H9 (cell line): ENCODE data around the gene TTBK1. TPM values are rescaled to one million over a fixed set of nuclear protein-coding genes. Genes with fewer than 3 reads are reported as not detected.
A peak's percentile ranks its signal among the peaks of the same experiment; 100 is the strongest.

Source experiments
- DNase-seq: peaks from one replicate; pipeline ENCODE4 v3.0.0-alpha.2; 2017
- H2AFZ ChIP-seq: one replicate; pipeline ENCODE4 v1.6.1; 2013; ENCODE audit warnings: mild to moderate bottlenecking, low read length, control low read depth, moderate library complexity
- H2AK5ac ChIP-seq: 2 replicates; pipeline ENCODE4 v1.6.1; 2013; ENCODE audit warnings: low read length, control low read depth, mixed read lengths; ENCODE audit not compliant: insufficient read length
- H2BK120ac ChIP-seq: one replicate; pipeline ENCODE4 v1.6.1; 2013; ENCODE audit warnings: low read depth, mild to moderate bottlenecking, low read length, control low read depth, inconsistent platforms; ENCODE audit not compliant: poor library complexity, severe bottlenecking
- H2BK12ac ChIP-seq: 2 replicates; pipeline ENCODE4 v1.6.1; 2013; ENCODE audit warnings: low read length, control low read depth, mixed read lengths, low read depth; ENCODE audit not compliant: insufficient read length
- H2BK15ac ChIP-seq: 2 replicates; pipeline ENCODE4 v1.6.1; 2013; ENCODE audit warnings: low read depth, low read length, control low read depth
- H2BK20ac ChIP-seq: one replicate; pipeline ENCODE4 v1.6.1; 2013; ENCODE audit warnings: low read depth, mild to moderate bottlenecking, low read length, control low read depth, inconsistent platforms; ENCODE audit not compliant: poor library complexity, severe bottlenecking
- H2BK5ac ChIP-seq: 2 replicates; pipeline ENCODE4 v1.6.1; 2013; ENCODE audit warnings: low read length, control low read depth, mixed read lengths; ENCODE audit not compliant: insufficient read length
- H3K14ac ChIP-seq: 2 replicates; pipeline ENCODE4 v1.6.1; 2013; ENCODE audit warnings: low read length, control low read depth; ENCODE audit not compliant: insufficient read depth
- H3K18ac ChIP-seq: 2 replicates; pipeline ENCODE4 v1.6.1; 2013; ENCODE audit warnings: low read depth, mild to moderate bottlenecking, mixed read lengths, low read length, control low read depth; ENCODE audit not compliant: insufficient read length
- H3K23ac ChIP-seq: 2 replicates; pipeline ENCODE4 v1.6.1; 2013; ENCODE audit warnings: low read length, control low read depth, mixed read lengths, low read depth; ENCODE audit not compliant: insufficient read length
- H3K23me2 ChIP-seq: 2 replicates; pipeline ENCODE4 v1.6.1; 2013; ENCODE audit warnings: low read depth, mild to moderate bottlenecking, mixed read lengths, low read length, control low read depth; ENCODE audit not compliant: insufficient read length, poor library complexity, severe bottlenecking
- H3K27ac ChIP-seq: 2 replicates; pipeline ENCODE4 v1.5.1; 2013; ENCODE audit warnings: low read length, control low read depth, mixed read lengths, low read depth; ENCODE audit not compliant: insufficient read length
- H3K27me3 ChIP-seq: 2 replicates; pipeline ENCODE4 v1.6.1; 2013; ENCODE audit warnings: low read length, control low read depth, inconsistent platforms; ENCODE audit not compliant: insufficient read depth
- H3K4ac ChIP-seq: 2 replicates; pipeline ENCODE4 v1.6.1; 2013; ENCODE audit warnings: low read depth, mild to moderate bottlenecking, control low read depth, inconsistent platforms, low read length, moderate library complexity
- H3K4me1 ChIP-seq: 2 replicates; pipeline ENCODE4 v1.6.1; 2013; ENCODE audit warnings: low read length, control low read depth, inconsistent platforms; ENCODE audit not compliant: insufficient read depth
- H3K4me2 ChIP-seq: 2 replicates; pipeline ENCODE4 v1.6.1; 2013; ENCODE audit warnings: low read length, control low read depth, mixed read lengths; ENCODE audit not compliant: insufficient read length, insufficient read depth
- H3K56ac ChIP-seq: 2 replicates; pipeline ENCODE4 v1.6.1; 2013; ENCODE audit warnings: low read depth, mild to moderate bottlenecking, mixed read lengths, low read length, control low read depth; ENCODE audit not compliant: insufficient read length
- H3K79me1 ChIP-seq: 2 replicates; pipeline ENCODE4 v1.6.1; 2013; ENCODE audit warnings: low read depth, mild to moderate bottlenecking, moderate library complexity, low read length, control low read depth, inconsistent platforms; ENCODE audit not compliant: insufficient read depth, poor library complexity, severe bottlenecking
- H3K79me2 ChIP-seq: 2 replicates; pipeline ENCODE4 v1.6.1; 2013; ENCODE audit warnings: low read length, control low read depth, inconsistent platforms; ENCODE audit not compliant: insufficient read depth
- H3K9ac ChIP-seq: 2 replicates; pipeline ENCODE4 v1.6.1; 2013; ENCODE audit warnings: low read length, control low read depth, mixed read lengths; ENCODE audit not compliant: insufficient read length; ENCODE audit errors: extremely low read depth
- H3K9me3 ChIP-seq: one replicate; pipeline ENCODE4 v1.6.1; 2013; ENCODE audit warnings: low read depth, low read length, inconsistent platforms; ENCODE audit not compliant: control insufficient read depth
- H3T11ph ChIP-seq: one replicate; pipeline ENCODE4 v1.6.1; 2013; ENCODE audit warnings: mild to moderate bottlenecking, low read length, control low read depth, inconsistent platforms
- H4K20me1 ChIP-seq: one replicate; pipeline ENCODE4 v1.6.1; 2013; ENCODE audit not compliant: control insufficient read depth, insufficient read length, insufficient read depth
- H4K5ac ChIP-seq: 2 replicates; pipeline ENCODE4 v1.6.1; 2013; ENCODE audit warnings: low read depth, mild to moderate bottlenecking, mixed read lengths, low read length, control low read depth; ENCODE audit not compliant: insufficient read length
- H4K8ac ChIP-seq: replicated peaks from 2 replicates; pipeline ENCODE4 v1.6.1; 2013; ENCODE audit warnings: low read length, control low read depth, mixed read lengths, low read depth; ENCODE audit not compliant: insufficient read length
- H4K91ac ChIP-seq: 2 replicates; pipeline ENCODE4 v1.6.1; 2013; ENCODE audit warnings: low read depth, mild to moderate bottlenecking, moderate library complexity, mixed read lengths, low read length, control low read depth; ENCODE audit not compliant: insufficient read length
- H3K27ac Mint-ChIP-seq, 3 experiments: 2 replicates in 2 of 3; 3 replicates in 1 of 3; pipeline ENCODE4 v1.8.0; 2020 to 2021; ENCODE audit warnings: mixed read lengths in 3 of 3, mild to moderate bottlenecking in 1 of 3, moderate library complexity in 1 of 3
- H3K27me3 Mint-ChIP-seq: 2 replicates; pipeline ENCODE4 v1.8.0; 2021; ENCODE audit warnings: low read depth, mild to moderate bottlenecking, moderate library complexity, mixed read lengths
- H3K36me3 Mint-ChIP-seq, 3 experiments: 2 replicates in 2 of 3; 3 replicates in 1 of 3; pipeline ENCODE4 v1.8.0; 2020 to 2021; ENCODE audit warnings: low read depth in 3 of 3, mixed read lengths in 3 of 3; ENCODE audit not compliant: insufficient read depth in 1 of 3
- H3K4me1 Mint-ChIP-seq, 2 experiments: 2 replicates each; pipeline ENCODE4 v1.8.0; 2020; ENCODE audit warnings: mixed read lengths in 2 of 2
- H3K4me3 Mint-ChIP-seq, 2 experiments: 2 replicates in 1 of 2; 3 replicates in 1 of 2; pipeline ENCODE4 v1.8.0; 2020 to 2021; ENCODE audit warnings: mild to moderate bottlenecking in 2 of 2, mixed read lengths in 2 of 2, moderate library complexity in 1 of 2
- H3K9me3 Mint-ChIP-seq, 2 experiments: 2 replicates in 1 of 2; 3 replicates in 1 of 2; pipeline ENCODE4 v1.8.0; 2020; ENCODE audit warnings: mild to moderate bottlenecking in 2 of 2, mixed read lengths in 2 of 2, moderate library complexity in 1 of 2
- CTCF ChIP-seq: fragments of 200-600 bp; sonication (generic); conservative IDR thresholded peaks from 3 replicates; pipeline ENCODE4 v1.8.0; 2021; ENCODE audit warnings: antibody characterized with exemption, mild to moderate bottlenecking
- WGBS: extraction: QIAGEN DNeasy Blood & Tissue Kit; methylation state at CpG from one replicate; pipeline ENCODE4 v1.1.7; 2013; ENCODE audit warnings: missing lambda C conversion rate, low lambda C conversion rate, mixed read lengths; ENCODE audit not compliant: insufficient read length; ENCODE audit errors: extremely low coverage; 5-methylcytosine and 5-hydroxymethylcytosine counted together
- total RNA-seq: library from RNA; stranded (reverse); gene quantifications from 2 replicates; pipeline ENCODE4 v1.2.1, GENCODE V29; 2021

Gene TTBK1
- total RNA-seq, 1 experiment from 2014 or later, result 1.6 TPM

GRCh38 chr6:43213431-43213830 lies 29.9 kb upstream of the TTBK1 start:
- no peak overlapping the region for H3K4me3 Mint-ChIP-seq
- H3K23me2 ChIP-seq, result no peaks in the 10 kb centered on the region
- peaks cover 9% of the 10 kb centered on the region in 2 experiments for H3K4me1 Mint-ChIP-seq
- no peak overlapping the region for H3K4ac ChIP-seq
- peaks cover 0 to 2% (median 0%) of the 10 kb centered on the region in 3 experiments; a peak in 1 of 7 replicates for H3K36me3 Mint-ChIP-seq
- no peaks in the 10 kb centered on the region for H3K79me2 ChIP-seq
- H3K27me3 ChIP-seq, result no peaks in the 10 kb centered on the region
- H2AFZ ChIP-seq, result no peak overlapping the region
- no peak overlapping the region for H3K14ac ChIP-seq
- WGBS, result no CpG with 5 or more reads among the region's 11 CpGs
- H2BK15ac ChIP-seq, result no peak overlapping the region
- DNase-seq, result no peak
- TF ChIP-seq CTCF, result no peak
- H3K27ac Mint-ChIP-seq, result peak overlapping the region in 2 of 3 experiments; percentile 34 to 42; a peak in 1 of 7 replicates
- no peaks in the 10 kb centered on the region for H4K20me1 ChIP-seq
- H3T11ph ChIP-seq, result no peak overlapping the region
- H2BK5ac ChIP-seq, result no peak overlapping the region
- H3K9me3 ChIP-seq, result no peaks in the 10 kb centered on the region
- no peaks in the 10 kb centered on the region for H3K9me3 Mint-ChIP-seq
- H3K27me3 Mint-ChIP-seq, result peaks cover 2% of the 10 kb centered on the region
- no peak overlapping the region for H2BK12ac ChIP-seq
- H2BK20ac ChIP-seq, result no peak overlapping the region
- no peak overlapping the region for H4K8ac ChIP-seq
- H2BK120ac ChIP-seq, result no peak overlapping the region
- no peak overlapping the region for H4K91ac ChIP-seq
- H3K79me1 ChIP-seq, result no peaks in the 10 kb centered on the region
- no peak overlapping the region for H3K27ac ChIP-seq
- no peak overlapping the region for H4K5ac ChIP-seq
- no peak overlapping the region for H3K56ac ChIP-seq
- H3K4me2 ChIP-seq, result no peak overlapping the region
- no peak overlapping the region for H3K18ac ChIP-seq
- H2AK5ac ChIP-seq, result no peak overlapping the region
- H3K4me1 ChIP-seq, result no peaks in the 10 kb centered on the region; the same call in 1 of the 2 replicates
- no peak overlapping the region for H3K9ac ChIP-seq
- no peak overlapping the region for H3K23ac ChIP-seq
